Left ventricle myocardium inferior (tissue), 1 donor: ENCODE measurements around the gene ARSG. TPM values are rescaled to one million over a fixed set of nuclear protein-coding genes. Genes with fewer than 3 reads are reported as not detected.

Experiments used
- DNase-seq: peaks from one replicate; pipeline ENCODE4 v3.0.0-alpha.2; 2020
- H3K27ac ChIP-seq: fragments of 200-600 bp; replicated peaks from 2 replicates; pipeline ENCODE4 v1.8.0; 2021
- H3K27me3 ChIP-seq: fragments of 200-600 bp; 2 replicates; pipeline ENCODE4 v1.8.0; 2021; ENCODE audit warnings: low read depth
- H3K36me3 ChIP-seq: fragments of 200-600 bp; 2 replicates; pipeline ENCODE4 v1.8.0; 2021
- H3K4me1 ChIP-seq: fragments of 200-600 bp; 2 replicates; pipeline ENCODE4 v1.8.0; 2021
- H3K4me3 ChIP-seq: fragments of 200-600 bp; 2 replicates; pipeline ENCODE4 v1.8.0; 2021; ENCODE audit warnings: mild to moderate bottlenecking, moderate library complexity
- H3K9me3 ChIP-seq: fragments of 200-600 bp; replicated peaks from 2 replicates; pipeline ENCODE4 v1.8.0; 2021
- CTCF ChIP-seq: fragments of 200-600 bp; IDR thresholded peaks from 2 replicates; pipeline ENCODE4 v1.8.0; 2021; ENCODE audit warnings: antibody characterized with exemption, mild to moderate bottlenecking, borderline replicate concordance
- intact Hi-C: fragments of 100-400 bp; cut with micrococcal nuclease; formaldehyde crosslinking; loops from one replicate; pipeline ENCODE4 v1.11.0; 2022
- total RNA-seq: library from RNA; stranded (reverse); fragmentation: NEBNext Ultra II Directional; extraction: Animal tissue kit (Norgen Biotek cat#: 25700); gene quantifications from one replicate; pipeline ENCODE4 v1.2.1, GENCODE V29; 2021
- donor health status: DM: no; HTN: yes; CAD: no; lungs with severe emphysema.

ARSG gene
- total RNA-seq, 1 donor from 2014 or later = 3.7 TPM

GRCh38 chr17:68433911-68434508 lies 142.7 kb downstream of the ARSG start:
- H3K4me1 ChIP-seq = peaks cover 66% of the 10 kb centered on the region
- peak overlapping the region; percentile 7 for H3K27ac ChIP-seq
- no peaks in the 10 kb centered on the region for H3K27me3 ChIP-seq
- no peak overlapping the region for H3K4me3 ChIP-seq
- H3K9me3 ChIP-seq = no peaks in the 10 kb centered on the region
- peaks cover 80% of the 10 kb centered on the region for H3K36me3 ChIP-seq
- TF ChIP-seq CTCF = no peak
- intact Hi-C loops = loop anchor here (10.0 kb wide), 1 partner anchor 169 kb away; no protein-coding TSS in a partner anchor
- DNase-seq = no peak

- Histone ChIP-seq H3K36me3 (peaks cover 74% of the 10 kb centered on the region), H3K4me3 (no peak overlapping the region), H3K27ac (peak overlapping the region; percentile 82), H3K27me3 (no peaks in the 10 kb centered on the region), H3K9me3 (no peaks in the 10 kb centered on the region), H3K4me1 (peaks cover 80% of the 10 kb centered on the region)
- intact Hi-C loops = loop anchor here (10.0 kb wide), 1 partner anchor 171 kb away; no protein-coding TSS in a partner anchor
- DNase-seq = no peak
- no peak for TF ChIP-seq CTCF
Measured at GRCh38 chr17:68435361-68435760, 144.1 kb downstream of the ARSG start.

- intact Hi-C loops = loop anchor here (10.0 kb wide), 1 partner anchor 171 kb away; no protein-coding TSS in a partner anchor
Measured at GRCh38 chr17:68435876-68436842, 144.9 kb downstream of the ARSG start.

GRCh38 chr17:68437979-68438822 lies 146.9 kb downstream of the ARSG start:
- no peak for TF ChIP-seq CTCF
- Histone ChIP-seq H3K27me3 (no peaks in the 10 kb centered on the region), H3K9me3 (no peaks in the 10 kb centered on the region), H3K4me3 (no peak overlapping the region), H3K4me1 (peaks cover 85% of the 10 kb centered on the region), H3K27ac (peak overlapping the region; percentile 82), H3K36me3 (peaks cover 67% of the 10 kb centered on the region)
- intact Hi-C loops = loop anchor here (10.0 kb wide), 1 partner anchor 173 kb away; no protein-coding TSS in a partner anchor
- DNase-seq = peak; percentile 51

More at GRCh38 chr17:68435876-68436842, 144.9 kb downstream of the ARSG start:
- DNase-seq = peak; percentile 66
- H3K36me3 ChIP-seq = peaks cover 73% of the 10 kb centered on the region
- no peaks in the 10 kb centered on the region for H3K27me3 ChIP-seq
- H3K27ac ChIP-seq = peak overlapping the region; percentile 82
- peaks cover 85% of the 10 kb centered on the region for H3K4me1 ChIP-seq
- H3K4me3 ChIP-seq = no peak overlapping the region
- peak; percentile 93 for TF ChIP-seq CTCF
- H3K9me3 ChIP-seq = no peaks in the 10 kb centered on the region
